ENCODE data around the gene EML4.
"Not testable (repeated sequence)": the region's sequence is repeated elsewhere in the genome, so short reads cannot be mapped to it uniquely, and the experiment has no call there.

The EML4 gene

DNA sequence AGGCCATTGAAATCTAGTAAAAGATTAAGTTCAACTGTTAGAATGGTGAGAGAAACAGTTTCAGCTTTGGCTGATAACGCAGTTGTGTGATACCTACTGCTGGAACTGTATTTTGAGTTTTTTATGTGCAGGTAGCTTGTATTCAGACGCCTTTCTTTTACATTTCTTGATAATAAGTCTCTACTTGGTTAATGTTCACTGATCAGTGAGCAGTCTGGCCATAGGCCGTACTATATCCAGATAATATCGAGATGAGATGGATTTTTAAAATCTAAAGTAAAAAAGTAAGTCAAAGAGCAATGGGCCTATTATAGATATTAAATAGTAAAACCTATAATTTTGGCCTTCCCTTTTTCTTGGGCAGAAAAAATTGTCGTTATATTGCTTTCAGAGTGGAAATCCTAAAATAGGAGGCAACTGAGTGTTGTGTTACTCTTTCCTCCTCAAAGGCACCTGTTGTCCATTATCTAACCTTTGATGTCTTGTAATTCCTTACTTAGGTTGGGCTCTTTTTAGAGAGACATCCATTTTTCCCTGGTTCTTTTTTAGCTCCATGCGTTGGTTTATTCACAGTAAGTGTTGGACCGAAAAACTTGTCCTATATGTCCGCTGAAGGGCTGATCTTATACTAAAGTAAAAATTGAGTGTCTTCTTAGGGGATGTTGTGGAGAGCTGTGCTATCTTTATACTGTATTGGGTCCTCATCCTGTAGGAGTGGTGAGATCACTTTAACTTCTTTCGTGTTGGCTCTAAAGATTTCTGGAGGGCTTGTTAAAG lies 1.7 kb downstream of the EML4 start:
- no peak for ATAC-seq (replicated peaks)
- Mint-ChIP-seq H3K36me3 (ENCODE audit: insufficient read depth) (peaks cover 22% of the 10 kb centered on the region), H3K27me3 (no peaks in the 10 kb centered on the region), H3K4me3 (no peak overlapping the region), H3K27ac (no peak overlapping the region), H3K9me3 (no peaks in the 10 kb centered on the region), H3K4me1 (ENCODE audit: low read depth in 2 of 2) (peaks cover 10 to 23% of the 10 kb centered on the region in 2 donors)
- DNase-seq, result no peak

GRCh38 chr2:42171396-42171980 lies 2.3 kb downstream of the EML4 start:
- DNase-seq (no peak), ATAC-seq (replicated peaks) (no peak)
- H3K4me1 Mint-ChIP-seq (ENCODE audit: low read depth in 2 of 2), result peaks cover 16 to 30% of the 10 kb centered on the region in 2 donors
- H3K27me3 Mint-ChIP-seq, result no peaks in the 10 kb centered on the region
- no peak overlapping the region for H3K4me3 Mint-ChIP-seq
- H3K36me3 Mint-ChIP-seq (ENCODE audit: insufficient read depth), result peaks cover 22% of the 10 kb centered on the region
- H3K9me3 Mint-ChIP-seq, result no peaks in the 10 kb centered on the region
- no peak overlapping the region for H3K27ac Mint-ChIP-seq

DNA sequence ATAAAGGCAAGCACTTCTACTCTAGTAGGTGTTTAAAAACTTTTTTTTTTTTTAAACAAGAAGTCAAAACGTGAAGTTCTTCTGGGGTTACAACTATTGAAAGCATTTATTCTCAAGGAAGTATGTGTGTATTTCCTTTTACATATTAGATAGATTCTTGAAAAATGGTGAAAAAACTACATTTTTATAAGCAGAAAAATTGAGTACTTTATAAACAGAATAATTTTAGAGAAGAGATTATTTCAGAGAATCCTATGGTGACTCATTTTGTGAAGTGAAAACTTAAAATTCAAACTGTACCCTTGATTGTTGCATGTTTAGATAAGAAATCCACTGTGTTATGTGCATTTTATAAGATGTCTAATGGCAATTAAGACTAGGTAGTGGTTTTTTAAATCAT lies 2.9 kb downstream of the EML4 start:
- Mint-ChIP-seq H3K4me3 (no peak overlapping the region), H3K36me3 (ENCODE audit: insufficient read depth) (peaks cover 25% of the 10 kb centered on the region), H3K27ac (no peak overlapping the region), H3K4me1 (ENCODE audit: low read depth in 2 of 2) (peaks cover 17 to 31% of the 10 kb centered on the region in 2 donors), H3K9me3 (no peaks in the 10 kb centered on the region), H3K27me3 (no peaks in the 10 kb centered on the region)
- DNase-seq (no peak), ATAC-seq (replicated peaks) (no peak)

GRCh38 chr2:42172566-42172965 lies 3.4 kb downstream of the EML4 start:
- ATAC-seq (replicated peaks), result no peak
- H3K4me1 Mint-ChIP-seq (ENCODE audit: low read depth in 2 of 2), result peaks cover 21 to 36% of the 10 kb centered on the region in 2 donors
- DNase-seq, result no peak
- H3K36me3 Mint-ChIP-seq (ENCODE audit: insufficient read depth), result peaks cover 30% of the 10 kb centered on the region
- no peaks in the 10 kb centered on the region for H3K27me3 Mint-ChIP-seq
- no peak overlapping the region for H3K4me3 Mint-ChIP-seq
- H3K9me3 Mint-ChIP-seq, result no peaks in the 10 kb centered on the region
- no peak overlapping the region for H3K27ac Mint-ChIP-seq

- not testable (repeated sequence) for H3K9me3 Mint-ChIP-seq; H3K4me3 Mint-ChIP-seq; ATAC-seq (replicated peaks); H3K27me3 Mint-ChIP-seq; H3K27ac Mint-ChIP-seq; DNase-seq
- Mint-ChIP-seq H3K36me3 (ENCODE audit: insufficient read depth) (peaks cover 33% of the 10 kb centered on the region), H3K4me1 (ENCODE audit: low read depth in 2 of 2) (peaks cover 28 to 45% of the 10 kb centered on the region in 2 donors)
Observed at GRCh38 chr2:42173467-42173866, 4.3 kb downstream of the EML4 start.

DNA sequence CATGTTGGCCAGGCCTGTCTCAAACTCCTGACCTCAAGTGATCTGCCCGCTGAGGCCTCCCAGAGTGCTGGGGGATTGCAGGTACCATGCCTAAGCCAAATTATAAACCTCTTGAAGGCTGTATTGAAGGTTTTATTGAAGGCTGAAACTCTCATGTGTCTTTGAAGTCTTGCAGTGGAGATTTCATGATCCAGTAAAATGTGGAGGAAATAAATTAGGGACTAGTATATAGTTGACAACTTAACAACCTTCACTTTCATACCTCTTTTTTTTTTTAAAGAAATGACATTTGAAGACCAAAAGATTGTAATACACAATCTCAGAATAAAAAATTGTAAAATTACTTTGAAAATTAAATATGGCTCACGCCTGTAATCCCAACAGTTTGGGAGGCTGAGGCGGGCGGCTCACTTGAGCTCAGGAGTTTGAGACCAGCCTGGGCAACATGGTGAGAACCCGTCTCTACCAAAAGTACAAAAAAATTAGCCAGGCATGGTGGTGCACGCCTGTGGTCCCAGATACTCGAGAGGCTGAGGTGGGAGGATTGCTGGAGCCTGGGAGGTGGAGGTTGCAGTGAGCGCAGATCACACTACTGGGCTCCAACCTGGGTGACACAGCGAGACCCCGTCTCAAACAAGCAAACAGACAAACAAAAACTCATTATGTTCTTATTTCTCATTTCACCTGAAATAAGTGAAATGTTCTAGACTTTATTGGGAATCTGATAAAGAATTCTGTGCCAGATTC lies 8.0 kb downstream of the EML4 start:
- no peak for ATAC-seq (replicated peaks)
- Mint-ChIP-seq H3K27me3 (no peaks in the 10 kb centered on the region), H3K4me1 (ENCODE audit: low read depth in 2 of 2) (peaks cover 48 to 69% of the 10 kb centered on the region in 2 donors), H3K36me3 (ENCODE audit: insufficient read depth) (peaks cover 37% of the 10 kb centered on the region), H3K4me3 (peak overlapping the region; percentile 15 to 38), H3K27ac (peak overlapping the region in 1 of 2 donors; percentile 27), H3K9me3 (no peaks in the 10 kb centered on the region)
- no peak for DNase-seq

DNA sequence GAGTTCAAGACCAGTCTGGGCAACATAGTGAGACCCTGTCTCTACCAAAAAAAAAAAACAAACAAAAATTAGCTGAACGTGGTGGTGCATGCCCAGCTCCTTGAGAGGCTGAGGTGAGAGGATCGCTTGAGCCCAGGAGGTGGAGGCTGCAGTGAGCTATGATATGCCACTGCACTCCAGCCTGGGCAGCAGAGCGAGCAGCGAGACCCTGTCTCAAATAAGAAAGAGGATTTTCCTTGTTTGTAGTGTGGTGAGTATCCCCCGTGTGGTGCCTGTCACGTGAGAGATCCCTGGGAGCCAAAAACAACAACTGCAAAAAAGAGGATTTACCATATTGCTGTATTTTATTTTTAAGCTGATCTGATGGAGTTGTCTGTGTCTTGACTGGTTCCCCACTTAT lies 9.2 kb downstream of the EML4 start:
- H3K27ac Mint-ChIP-seq, result peak overlapping the region in 1 of 2 donors; percentile 17

DNA sequence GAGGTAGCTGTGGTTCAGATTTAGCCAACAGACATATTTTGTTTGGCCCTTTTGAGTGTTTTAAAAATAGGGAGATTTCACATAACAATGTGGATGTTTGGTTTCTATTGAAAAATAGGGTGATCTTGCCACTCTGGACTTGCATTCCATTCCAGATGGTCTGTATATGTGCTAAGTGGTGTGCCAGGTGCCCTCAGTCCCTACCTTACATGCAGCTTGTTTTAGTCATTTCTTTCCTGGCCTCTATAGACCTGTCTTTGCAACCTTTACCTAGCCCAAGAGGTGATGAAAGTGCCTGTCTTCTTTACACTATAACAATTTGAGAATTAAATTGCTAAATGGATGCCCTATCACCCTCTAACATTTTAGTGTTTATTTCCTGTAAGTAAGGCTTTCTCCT lies 11.1 kb downstream of the EML4 start:
- Mint-ChIP-seq H3K27ac (peak overlapping the region; percentile 50 to 57), H3K36me3 (ENCODE audit: insufficient read depth) (peaks cover 30% of the 10 kb centered on the region), H3K9me3 (no peaks in the 10 kb centered on the region), H3K4me3 (peak overlapping the region; percentile 16 to 30), H3K27me3 (no peaks in the 10 kb centered on the region), H3K4me1 (ENCODE audit: low read depth in 2 of 2) (peaks cover 54 to 70% of the 10 kb centered on the region in 2 donors)
- ATAC-seq (replicated peaks) (no peak), DNase-seq (no peak)

More for the DNA sequence above, 9.2 kb downstream of the EML4 start:
- Mint-ChIP-seq H3K9me3 (no peaks in the 10 kb centered on the region), H3K27me3 (no peaks in the 10 kb centered on the region), H3K36me3 (ENCODE audit: insufficient read depth) (peaks cover 38% of the 10 kb centered on the region), H3K4me3 (peak overlapping the region in 1 of 2 donors; percentile 21), H3K4me1 (ENCODE audit: low read depth in 2 of 2) (peaks cover 51 to 65% of the 10 kb centered on the region in 2 donors)
- ATAC-seq (replicated peaks), result no peak
- DNase-seq, result no peak

- Mint-ChIP-seq H3K36me3 (ENCODE audit: insufficient read depth) (peaks cover 26% of the 10 kb centered on the region), H3K27ac (peak overlapping the region; percentile 62 to 77), H3K27me3 (no peaks in the 10 kb centered on the region), H3K4me3 (peak overlapping the region; percentile 4 to 60), H3K4me1 (ENCODE audit: low read depth in 2 of 2) (peaks cover 49 to 70% of the 10 kb centered on the region in 2 donors), H3K9me3 (no peaks in the 10 kb centered on the region)
- ATAC-seq (replicated peaks) (no peak), DNase-seq (no peak)
Observed at GRCh38 chr2:42182654-42183308, 13.6 kb downstream of the EML4 start.

DNA sequence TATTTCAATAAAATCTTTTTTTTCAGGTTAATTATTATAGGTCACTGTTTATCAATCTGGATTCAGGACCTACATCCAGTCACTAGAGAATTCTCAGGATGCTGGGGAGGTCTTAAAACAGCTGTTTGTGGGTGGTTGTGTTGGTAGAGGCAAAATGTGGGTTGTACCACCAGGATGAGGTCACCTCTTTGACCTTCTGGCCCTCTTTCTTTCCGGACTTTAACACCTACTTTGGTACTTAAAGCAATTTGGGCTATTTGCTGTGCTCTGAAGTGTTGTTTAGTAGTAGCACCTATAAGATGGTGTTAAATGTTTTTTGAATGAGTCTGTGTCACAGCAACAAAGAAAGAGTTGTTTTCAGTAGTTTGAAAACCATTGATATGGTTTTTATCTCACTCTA lies 14.6 kb downstream of the EML4 start:
- peaks cover 46 to 63% of the 10 kb centered on the region in 2 donors for H3K4me1 Mint-ChIP-seq (ENCODE audit: low read depth in 2 of 2)
- peak overlapping the region in 1 of 2 donors; percentile 62 for H3K27ac Mint-ChIP-seq
- DNase-seq (no peak), ATAC-seq (replicated peaks) (peak; percentile 86)
- no peaks in the 10 kb centered on the region for H3K9me3 Mint-ChIP-seq
- no peaks in the 10 kb centered on the region for H3K27me3 Mint-ChIP-seq
- peak overlapping the region in 1 of 2 donors; percentile 9 for H3K4me3 Mint-ChIP-seq
- peaks cover 27% of the 10 kb centered on the region for H3K36me3 Mint-ChIP-seq (ENCODE audit: insufficient read depth)

DNA sequence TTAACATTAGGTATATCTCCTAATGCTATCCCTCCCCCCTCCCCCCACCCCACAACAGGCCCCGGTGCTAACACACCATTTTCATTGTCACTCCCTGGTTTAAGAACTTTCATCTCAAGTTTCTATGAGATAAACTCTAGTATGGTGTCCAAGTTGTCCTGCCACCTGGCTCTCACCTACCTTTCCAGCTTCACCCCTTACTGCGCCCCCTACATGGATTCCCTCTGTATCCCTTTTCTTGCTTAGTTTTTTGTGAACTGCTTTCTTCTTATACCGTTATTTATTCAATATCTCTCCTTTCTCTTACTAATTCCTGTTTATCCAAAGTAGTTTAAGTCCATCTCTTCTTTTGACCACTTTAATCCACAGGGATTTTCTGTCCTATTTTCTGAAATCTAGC lies 15.2 kb downstream of the EML4 start:
- peaks cover 27% of the 10 kb centered on the region for H3K36me3 Mint-ChIP-seq (ENCODE audit: insufficient read depth)
- H3K27me3 Mint-ChIP-seq, result no peaks in the 10 kb centered on the region
- ATAC-seq (replicated peaks) (no peak), DNase-seq (no peak)
- peak overlapping the region in 1 of 2 donors; percentile 50 for H3K4me3 Mint-ChIP-seq
- no peaks in the 10 kb centered on the region for H3K9me3 Mint-ChIP-seq
- peak overlapping the region; percentile 4 to 61 for H3K27ac Mint-ChIP-seq
- peaks cover 44 to 63% of the 10 kb centered on the region in 2 donors for H3K4me1 Mint-ChIP-seq (ENCODE audit: low read depth in 2 of 2)

DNA sequence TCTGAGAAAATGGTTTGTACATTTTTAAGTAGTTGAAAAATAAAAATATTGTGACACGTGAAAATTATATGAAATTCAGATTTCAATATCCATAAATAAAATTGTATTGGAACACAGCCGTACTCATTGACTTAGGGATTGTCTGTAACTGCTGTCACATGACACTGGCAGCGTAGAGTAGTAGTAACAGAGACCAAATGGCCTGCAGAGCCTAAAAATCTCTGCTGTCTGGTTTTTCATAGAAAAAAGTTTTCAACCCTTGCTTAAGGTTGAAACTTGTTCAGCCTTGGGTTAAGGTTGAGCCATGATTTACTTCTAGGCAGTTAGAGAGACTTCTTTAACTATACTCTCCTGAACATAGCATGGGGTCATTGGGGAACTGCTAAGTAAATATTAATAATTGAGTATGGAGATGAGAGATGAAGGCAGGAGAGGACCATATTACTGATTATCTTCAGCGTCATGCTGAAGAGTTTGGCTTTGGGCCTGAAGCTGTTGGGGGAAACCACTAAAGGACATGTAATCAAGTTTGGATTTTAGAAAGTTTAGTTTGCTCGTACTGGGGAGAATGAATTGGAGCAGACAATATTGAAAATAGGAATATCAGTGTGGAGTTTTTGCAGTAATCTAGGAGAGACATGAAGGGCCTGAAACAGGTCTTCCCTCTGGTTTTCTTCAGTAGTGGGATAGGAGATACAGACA lies 16.2 kb downstream of the EML4 start:
- H3K36me3 Mint-ChIP-seq (ENCODE audit: insufficient read depth), result peaks cover 23% of the 10 kb centered on the region
- H3K4me3 Mint-ChIP-seq, result peak overlapping the region in 1 of 2 donors; percentile 18
- ATAC-seq (replicated peaks), result no peak

More for the DNA sequence above, 16.2 kb downstream of the EML4 start:
- H3K27ac Mint-ChIP-seq, result peak overlapping the region in 1 of 2 donors; percentile 61
- no peak for DNase-seq
- H3K4me1 Mint-ChIP-seq (ENCODE audit: low read depth in 2 of 2), result peaks cover 40 to 59% of the 10 kb centered on the region in 2 donors
- H3K9me3 Mint-ChIP-seq, result no peaks in the 10 kb centered on the region
- no peaks in the 10 kb centered on the region for H3K27me3 Mint-ChIP-seq

Data from effector memory CD8-positive, alpha-beta T cell (primary cell).